ENCODE data around the gene MAMLD1.

MAMLD1 gene

GRCh38 chrX:150463566-150463965, 100.4 kb downstream of the MAMLD1 start:
- no peak for DNase-seq

GRCh38 chrX:150464001-150464400, 100.9 kb downstream of the MAMLD1 start:
- DNase-seq = no peak

GRCh38 chrX:150465326-150465725, 102.2 kb downstream of the MAMLD1 start:
- no peak for DNase-seq

- no peak for DNase-seq
These were observed 103.0 kb downstream of the MAMLD1 start for GRCh38 chrX:150465881-150466775.

GRCh38 chrX:150472306-150472705, 109.2 kb downstream of the MAMLD1 start:
- DNase-seq = no peak

- no peak for DNase-seq
These were observed 110.3 kb downstream of the MAMLD1 start for GRCh38 chrX:150473371-150473770.

GRCh38 chrX:150475461-150475860, 112.3 kb downstream of the MAMLD1 start:
- no peak for DNase-seq

GRCh38 chrX:150476164-150476699, 113.1 kb downstream of the MAMLD1 start:
- no peak for DNase-seq

GRCh38 chrX:150477371-150477770, 114.3 kb downstream of the MAMLD1 start:
- DNase-seq = no peak

- peak; percentile 35 for DNase-seq
These were observed 115.7 kb downstream of the MAMLD1 start for GRCh38 chrX:150478496-150479492.

GRCh38 chrX:150482537-150483206, 119.6 kb downstream of the MAMLD1 start:
- no peak for DNase-seq

- DNase-seq = no peak
These were observed 120.4 kb downstream of the MAMLD1 start for GRCh38 chrX:150483356-150483985.

GRCh38 chrX:150486011-150486410, 122.9 kb downstream of the MAMLD1 start:
- DNase-seq = peak; percentile 60

- DNase-seq = no peak
These were observed 124.4 kb downstream of the MAMLD1 start for GRCh38 chrX:150487369-150488094.

GRCh38 chrX:150489359-150490015, 126.4 kb downstream of the MAMLD1 start:
- no peak for DNase-seq

- no peak for DNase-seq
These were observed 132.4 kb downstream of the MAMLD1 start for GRCh38 chrX:150495496-150495895.

- DNase-seq = no peak
These were observed 136.1 kb downstream of the MAMLD1 start for GRCh38 chrX:150499240-150499639.

GRCh38 chrX:150502091-150502490, 139.0 kb downstream of the MAMLD1 start:
- DNase-seq = no peak

- no peak for DNase-seq
These were observed 140.1 kb downstream of the MAMLD1 start for GRCh38 chrX:150502979-150503897.

GRCh38 chrX:150503898-150504219, 140.7 kb downstream of the MAMLD1 start:
- no peak for DNase-seq
